OCI-LY7 (cell line): Measurements from ENCODE around the gene SLC39A13.

Experiments
- EZH2phosphoT487 ChIP-seq: fragments of 200-600 bp; sonication (generic); IDR thresholded peaks from 2 replicates; pipeline ENCODE4 v1.6.1; 2018; ENCODE audit warnings: low read depth, borderline replicate concordance, mild to moderate bottlenecking, mixed run types, antibody characterized with exemption, low read length, moderate library complexity, mixed read lengths
- TF ChIP-seq, protein P1 (sequence below): fragments of 200-600 bp; sonication (generic); conservative IDR thresholded peaks from 2 replicates; pipeline ENCODE4 v1.5.1; 2014; ENCODE audit warnings: mild to moderate bottlenecking, antibody characterized with exemption, low read length, moderate library complexity, mixed read lengths

DNA sequence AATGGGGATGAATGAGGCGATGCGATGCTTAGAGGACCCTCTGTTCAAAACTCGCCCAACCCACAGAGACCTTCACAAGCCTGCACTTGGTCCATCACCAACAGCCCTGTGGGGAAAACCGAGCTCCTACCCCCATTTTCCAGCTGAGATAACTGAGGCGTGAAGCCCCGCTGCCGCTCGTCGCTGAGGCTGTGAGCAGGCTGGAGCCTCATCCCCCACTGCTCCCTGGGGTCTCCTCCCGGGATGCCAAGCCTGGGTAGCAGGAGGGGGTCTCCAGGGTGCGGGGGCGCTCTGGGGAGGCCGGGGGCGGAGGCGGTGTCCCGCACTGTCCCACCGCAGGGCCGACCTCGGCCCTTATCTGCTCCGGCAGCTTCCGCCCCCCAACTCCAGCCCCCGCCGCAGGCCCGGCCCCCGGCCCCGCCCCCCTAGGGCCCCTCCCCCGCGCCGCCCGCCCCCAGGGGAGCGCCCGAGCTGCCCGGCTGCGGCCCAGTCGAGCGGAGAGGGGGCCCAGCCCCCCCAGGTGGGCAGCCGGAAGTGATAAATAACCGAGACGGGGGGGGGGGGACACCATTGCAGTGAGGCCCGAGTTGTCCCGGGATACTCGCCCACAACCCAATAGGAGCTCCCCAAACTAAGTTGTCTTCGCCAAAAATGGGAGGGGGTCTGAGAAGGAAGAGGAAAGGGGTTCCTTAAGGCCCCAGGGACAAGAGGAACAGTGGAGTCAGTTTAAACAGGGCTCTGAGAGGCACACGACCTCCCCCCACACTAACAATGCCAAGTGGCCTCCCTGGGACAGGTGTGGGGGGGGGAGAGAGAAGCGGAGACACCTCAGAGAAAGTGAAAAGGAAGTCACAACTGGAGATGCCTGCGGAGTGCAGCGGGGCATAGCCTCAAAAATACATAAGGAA lies 8.3 kb upstream of the SLC39A13 start:
- TF ChIP-seq, protein P1, sequence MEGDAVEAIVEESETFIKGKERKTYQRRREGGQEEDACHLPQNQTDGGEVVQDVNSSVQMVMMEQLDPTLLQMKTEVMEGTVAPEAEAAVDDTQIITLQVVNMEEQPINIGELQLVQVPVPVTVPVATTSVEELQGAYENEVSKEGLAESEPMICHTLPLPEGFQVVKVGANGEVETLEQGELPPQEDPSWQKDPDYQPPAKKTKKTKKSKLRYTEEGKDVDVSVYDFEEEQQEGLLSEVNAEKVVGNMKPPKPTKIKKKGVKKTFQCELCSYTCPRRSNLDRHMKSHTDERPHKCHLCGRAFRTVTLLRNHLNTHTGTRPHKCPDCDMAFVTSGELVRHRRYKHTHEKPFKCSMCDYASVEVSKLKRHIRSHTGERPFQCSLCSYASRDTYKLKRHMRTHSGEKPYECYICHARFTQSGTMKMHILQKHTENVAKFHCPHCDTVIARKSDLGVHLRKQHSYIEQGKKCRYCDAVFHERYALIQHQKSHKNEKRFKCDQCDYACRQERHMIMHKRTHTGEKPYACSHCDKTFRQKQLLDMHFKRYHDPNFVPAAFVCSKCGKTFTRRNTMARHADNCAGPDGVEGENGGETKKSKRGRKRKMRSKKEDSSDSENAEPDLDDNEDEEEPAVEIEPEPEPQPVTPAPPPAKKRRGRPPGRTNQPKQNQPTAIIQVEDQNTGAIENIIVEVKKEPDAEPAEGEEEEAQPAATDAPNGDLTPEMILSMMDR = no peak
- no peak for TF ChIP-seq EZH2phosphoT487
